Middle frontal gyrus (tissue), 1 donor: ENCODE data around the gene AMN1.

ENCODE experiments used
- DNase-seq: peaks from one replicate; pipeline ENCODE4 v3.0.0-alpha.2; 2015; ENCODE audit warnings: low spot score; ENCODE audit errors: extremely low spot score

The AMN1 gene

DNA sequence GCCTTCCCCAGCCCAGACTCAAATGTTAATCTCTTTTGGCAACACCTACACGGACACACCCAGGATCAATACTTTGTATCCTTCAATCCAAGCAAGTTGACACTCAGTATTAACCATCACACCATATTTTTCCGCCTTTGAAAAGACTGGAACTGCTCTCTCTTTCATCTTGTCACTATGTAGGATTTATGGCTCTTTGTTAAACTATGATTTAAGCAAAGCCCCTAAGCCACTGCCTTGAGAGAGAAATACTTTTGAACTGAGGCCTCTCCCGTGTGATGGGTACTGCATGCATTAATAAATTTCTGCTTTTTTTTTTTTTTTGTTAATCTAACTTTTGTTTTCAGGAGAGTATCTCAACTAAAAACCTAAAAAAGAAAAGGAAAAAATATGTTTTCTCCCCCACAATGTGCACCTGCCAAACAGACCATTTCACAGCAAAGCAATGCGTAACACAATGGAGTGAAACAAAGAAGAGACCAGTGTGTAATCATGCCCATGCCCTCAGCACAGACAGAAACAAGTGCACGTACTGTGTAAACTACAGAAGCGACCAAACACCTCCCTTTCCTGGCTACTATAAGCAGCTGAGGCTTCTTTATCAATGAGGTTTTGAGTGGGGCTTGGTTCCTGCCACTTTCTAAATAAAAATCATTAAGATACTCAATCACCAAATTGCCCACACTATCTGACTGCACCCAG lies 97.6 kb downstream of the AMN1 start:
- DNase-seq: no peak

DNA sequence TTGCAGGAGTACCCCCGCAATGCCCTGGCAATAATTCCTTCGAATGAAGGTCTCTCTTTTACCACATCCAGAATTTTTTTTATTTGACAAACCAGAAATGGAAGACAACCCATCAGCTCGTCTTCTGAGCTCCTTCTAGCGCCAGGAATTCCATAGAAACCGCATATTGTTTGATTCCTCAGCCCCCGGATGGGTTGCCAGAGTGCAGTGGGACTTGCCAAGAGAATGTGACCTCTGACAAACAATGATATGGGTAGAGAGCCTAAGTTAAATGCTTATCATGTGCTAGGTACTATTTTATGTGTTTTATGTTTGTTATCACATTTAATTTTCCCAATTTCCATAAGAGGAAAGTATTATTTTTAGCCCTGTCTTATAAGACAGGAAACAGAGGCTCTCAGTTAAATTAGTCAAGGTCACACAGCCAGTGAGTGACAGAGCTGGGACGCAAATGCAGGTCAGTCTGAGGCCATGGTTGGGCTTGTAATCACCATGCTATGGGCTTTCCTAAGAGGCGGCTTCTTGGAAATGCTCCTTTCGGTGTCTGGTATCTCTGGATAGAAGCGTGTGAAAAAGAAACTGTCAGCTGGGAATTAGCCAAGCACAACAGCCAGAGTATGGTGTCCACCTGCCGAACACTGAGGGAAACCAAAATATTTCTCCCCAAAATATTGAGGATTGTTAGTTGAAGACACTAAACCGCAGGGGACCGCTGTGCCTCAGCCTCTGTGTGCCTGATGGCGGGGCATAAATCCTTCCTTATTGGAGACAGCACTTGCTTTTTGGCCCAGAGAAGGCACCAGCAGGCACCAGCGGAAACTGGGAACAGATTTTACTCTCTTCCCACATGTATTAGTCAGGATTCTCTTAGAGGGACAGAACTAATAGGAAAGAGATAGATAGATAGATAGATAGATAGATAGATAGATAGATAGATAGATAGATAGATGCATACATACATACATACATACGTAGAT lies 98.8 kb downstream of the AMN1 start:
- DNase-seq: no peak

DNA sequence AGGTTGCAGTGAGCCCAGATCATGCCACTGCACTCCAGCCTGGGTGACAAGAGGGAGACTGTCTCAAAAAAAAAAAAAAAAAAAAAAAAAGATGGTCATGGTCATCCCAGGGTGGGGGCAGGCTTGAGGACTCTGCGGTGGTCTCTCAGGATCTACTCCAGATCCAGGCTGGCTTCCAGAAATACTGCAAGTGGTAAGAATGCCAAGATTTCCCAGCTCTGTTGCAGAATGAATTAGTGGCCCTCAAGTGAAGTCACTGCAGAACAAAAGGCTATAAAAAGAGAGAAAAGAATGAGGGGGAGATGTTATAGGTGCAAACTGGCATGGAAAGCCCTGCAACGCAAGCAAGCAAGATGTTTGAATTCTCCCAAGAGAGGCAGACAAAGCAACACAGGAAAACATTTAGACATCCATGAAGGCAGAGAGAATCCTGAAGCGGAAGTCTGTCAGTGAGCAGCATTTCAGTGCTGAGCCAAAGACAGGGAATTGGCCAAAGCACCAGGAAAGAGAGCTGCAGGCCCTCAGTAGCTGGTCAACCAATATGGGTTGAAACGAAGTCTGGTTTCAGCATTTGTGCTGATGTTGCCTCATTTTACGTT lies 101.3 kb downstream of the AMN1 start:
- DNase-seq: no peak

DNA sequence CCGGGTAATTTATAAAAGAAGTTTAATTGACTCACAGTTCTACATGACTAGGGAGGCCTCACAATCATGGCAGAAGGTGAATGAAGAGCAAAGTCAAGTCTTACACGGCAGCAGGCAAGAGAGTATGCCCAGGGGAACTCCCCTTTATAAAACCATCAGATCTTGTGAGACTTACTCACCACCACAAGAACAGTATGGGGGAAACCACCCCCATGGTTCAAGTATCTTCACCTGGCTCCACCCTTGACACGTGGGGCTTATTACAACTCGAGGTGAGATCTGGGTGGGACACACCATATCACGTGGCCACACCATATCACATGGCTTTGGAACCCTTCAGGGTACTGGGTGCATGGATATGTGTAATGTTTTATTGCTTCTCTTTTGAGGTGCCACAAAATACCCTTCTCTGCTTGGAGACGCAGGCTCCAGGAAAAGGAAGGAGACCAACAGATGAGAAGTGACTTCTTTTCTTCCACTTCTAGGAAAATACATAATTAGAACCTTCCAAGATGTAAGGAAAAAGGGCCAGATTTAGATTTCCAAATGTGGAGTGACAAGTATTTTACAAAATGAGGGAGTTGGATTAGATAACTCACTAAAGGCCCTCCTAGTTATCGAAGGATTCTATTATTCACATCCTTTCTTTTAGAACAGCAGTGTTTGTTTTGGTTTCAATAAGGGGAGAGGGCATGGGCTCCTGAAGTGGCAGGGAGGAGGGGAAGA lies 102.4 kb downstream of the AMN1 start:
- no peak for DNase-seq

DNA sequence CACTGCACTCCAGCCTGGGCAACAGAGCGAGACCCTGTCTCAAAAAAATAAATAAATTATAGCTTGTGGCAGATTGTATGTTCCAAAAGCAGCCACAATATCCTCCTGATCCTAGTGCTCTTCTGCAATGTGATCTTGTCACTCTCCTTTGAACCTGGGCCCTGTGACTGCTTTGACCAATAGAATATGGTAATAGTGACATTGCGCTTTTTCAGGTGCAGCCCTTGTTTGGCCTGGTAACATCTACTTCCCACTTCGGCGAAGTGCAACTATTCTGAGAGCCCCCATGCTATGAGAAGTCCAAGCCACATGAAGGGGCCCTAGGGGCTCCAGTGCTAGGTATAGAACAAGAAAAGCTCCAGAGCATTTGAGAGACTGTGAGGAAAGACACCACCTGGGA lies 106.8 kb downstream of the AMN1 start:
- no peak for DNase-seq
